ENCODE measurements around the gene GALR1.

- no peak for TF ChIP-seq TAF1 (IDR thresholded peaks at IDR 0.05; ENCODE audit: low read depth, low read length)
- TF ChIP-seq POLR2A (IDR thresholded peaks at IDR 0.05; ENCODE audit: low read depth, low read length), result no peak
- no peak for TF ChIP-seq POU2F2 (IDR thresholded peaks at IDR 0.05; ENCODE audit: low read depth, low read length)
- TF ChIP-seq POLR2AphosphoS5 (IDR thresholded peaks at IDR 0.05; ENCODE audit: low read depth, low read length), result no peak
These were observed 627 bp upstream of the GALR1 start for GRCh38 chr18:77248873-77249568.

Data from GM12891 (cell line).